OCI-LY7 (cell line): ENCODE measurements around the gene ARHGEF19. TPM values are rescaled to one million over a fixed set of nuclear protein-coding genes. Genes with fewer than 3 reads are reported as not detected.

Source experiments
- BruUV-seq: library from RNA; stranded (reverse); fragments of 400-500 nt; replicated peaks from 2 replicates; lab custom pipeline; 2021; lab: Mats Ljungman, UMichigan
- CTCF ChIA-PET: fragments of 300-600 bp; sonication (Branson Sonifier 250); formaldehyde crosslinking; loops from one replicate; lab custom pipeline; 2022; ENCODE audit warnings: antibody characterized with exemption; ENCODE audit not compliant: unreplicated experiment; lab: Charles Lee
- POLR2A ChIA-PET: fragments of 300-600 bp; sonication (Branson Sonifier 250); formaldehyde crosslinking; loops from one replicate; lab custom pipeline; 2022; ENCODE audit warnings: antibody characterized with exemption; lab: Charles Lee
- DNase-seq: peaks from one replicate; pipeline ENCODE4 v3.0.0-alpha.2; 2015; ENCODE audit warnings: low spot score
- H2AFZ ChIP-seq: fragments of 200-600 bp; sonication (generic), shearing (Covaris generic); 2 replicates; pipeline ENCODE4 v1.6.1; 2014; ENCODE audit warnings: mild to moderate bottlenecking, antibody characterized with exemption, low read length, moderate library complexity
- H3K27ac ChIP-seq: fragments of 200-600 bp; sonication (generic); 2 replicates; pipeline ENCODE4 v1.5.1; 2014; ENCODE audit warnings: mixed run types, low read depth, mild to moderate bottlenecking, moderate library complexity, low read length, inconsistent platforms; ENCODE audit not compliant: poor library complexity, severe bottlenecking
- H3K36me3 ChIP-seq: fragments of 200-600 bp; sonication (generic); 2 replicates; pipeline ENCODE4 v1.6.1; 2014; ENCODE audit warnings: mild to moderate bottlenecking, antibody characterized with exemption, low read length, moderate library complexity, mixed read lengths; ENCODE audit not compliant: insufficient read depth
- H3K4me1 ChIP-seq: fragments of 200-600 bp; sonication (generic); 2 replicates; pipeline ENCODE4 v1.5.1; 2014; ENCODE audit warnings: mild to moderate bottlenecking, low read length; ENCODE audit not compliant: insufficient read depth, poor library complexity, severe bottlenecking
- H3K4me2 ChIP-seq: fragments of 200-600 bp; sonication (generic); 2 replicates; pipeline ENCODE4 v1.6.1; 2014; ENCODE audit warnings: mild to moderate bottlenecking, low read length
- H3K4me3 ChIP-seq: fragments of 200-600 bp; sonication (generic); 2 replicates; pipeline ENCODE4 v1.5.1; 2014; ENCODE audit warnings: mild to moderate bottlenecking, low read depth, low read length; ENCODE audit not compliant: poor library complexity, severe bottlenecking
- H3K79me2 ChIP-seq: fragments of 200-600 bp; sonication (generic); 2 replicates; pipeline ENCODE4 v1.6.1; 2016; ENCODE audit warnings: low read depth, mild to moderate bottlenecking, low read length, moderate library complexity, mixed read lengths; ENCODE audit not compliant: insufficient read depth
- H3K9me2 ChIP-seq: fragments of 200-600 bp; sonication (generic); 2 replicates; pipeline ENCODE4 v1.6.1; 2016; ENCODE audit warnings: mild to moderate bottlenecking, low read length, mixed read lengths; ENCODE audit not compliant: insufficient read depth
- H3K9me3 ChIP-seq: fragments of 200-600 bp; sonication (generic); 2 replicates; pipeline ENCODE4 v1.6.1; 2014; ENCODE audit warnings: mild to moderate bottlenecking, mixed run types, low read length, mixed read lengths
- H4K20me1 ChIP-seq: fragments of 200-600 bp; sonication (generic); 2 replicates; pipeline ENCODE4 v1.6.1; 2014; ENCODE audit warnings: mild to moderate bottlenecking, antibody characterized with exemption, low read length, moderate library complexity, mixed read lengths; ENCODE audit not compliant: insufficient read depth
- EZH2phosphoT487 ChIP-seq: fragments of 200-600 bp; sonication (generic); IDR thresholded peaks from 2 replicates; pipeline ENCODE4 v1.6.1; 2018; ENCODE audit warnings: low read depth, borderline replicate concordance, mild to moderate bottlenecking, mixed run types, antibody characterized with exemption, low read length, moderate library complexity, mixed read lengths
- intact Hi-C: fragments of 100-400 bp; cut with micrococcal nuclease; formaldehyde crosslinking; loops from one replicate; pipeline ENCODE4 v1.10.0; 2022; ENCODE audit not compliant: unreplicated experiment
- total RNA-seq, 2 experiments: library from RNA; depleted of rRNA in 1 of 2; stranded (reverse); fragments of >200 nt in 1 of 2; shearing (Covaris generic) in 1 of 2; gene quantifications; 2 replicates each; pipeline ENCODE4 v1.2.3, GENCODE V29; 2014 to 2022
- TF ChIP-seq, protein P1 (sequence below): fragments of 200-600 bp; sonication (generic); conservative IDR thresholded peaks from 2 replicates; pipeline ENCODE4 v1.5.1; 2014; ENCODE audit warnings: mild to moderate bottlenecking, antibody characterized with exemption, low read length, moderate library complexity, mixed read lengths

Gene ARHGEF19
- total RNA-seq, 2 experiments from 2014 or later: 2.7 to 6.2 TPM

DNA sequence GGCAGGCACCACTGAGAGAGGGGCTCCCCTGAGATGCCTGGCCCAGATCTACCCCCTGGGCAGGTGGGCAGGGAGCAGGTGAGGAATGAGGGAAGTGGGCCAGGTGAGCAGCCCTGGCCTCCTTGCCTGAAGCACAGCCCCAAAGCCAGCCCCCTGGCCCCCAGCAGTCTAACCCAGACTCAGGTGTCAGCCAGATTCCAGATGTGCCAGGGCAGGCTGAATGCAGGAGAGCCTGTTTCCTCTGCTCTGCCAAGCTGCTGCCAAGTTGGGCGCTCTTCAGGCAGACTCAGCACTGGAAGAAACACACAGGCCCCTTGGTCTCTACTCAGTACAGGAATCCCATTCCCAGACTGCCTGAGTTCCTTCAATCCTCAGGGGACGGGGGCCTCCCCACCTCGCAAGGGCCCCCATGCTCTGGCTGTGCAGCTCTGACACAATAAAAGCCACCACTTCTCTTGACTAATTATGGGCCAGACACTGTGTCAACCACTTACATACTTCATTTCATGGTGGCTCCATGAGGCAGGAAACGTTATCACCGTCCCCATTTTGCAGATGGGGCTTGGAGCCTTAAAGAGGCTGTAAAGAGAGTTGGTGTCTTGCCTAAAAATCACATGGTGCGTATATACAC lies 20.4 kb downstream of the ARHGEF19 start:
- H3K27ac ChIP-seq: no peak overlapping the region
- no peak overlapping the region for H3K4me3 ChIP-seq
- TF ChIP-seq EZH2phosphoT487: no peak
- TF ChIP-seq, protein P1, sequence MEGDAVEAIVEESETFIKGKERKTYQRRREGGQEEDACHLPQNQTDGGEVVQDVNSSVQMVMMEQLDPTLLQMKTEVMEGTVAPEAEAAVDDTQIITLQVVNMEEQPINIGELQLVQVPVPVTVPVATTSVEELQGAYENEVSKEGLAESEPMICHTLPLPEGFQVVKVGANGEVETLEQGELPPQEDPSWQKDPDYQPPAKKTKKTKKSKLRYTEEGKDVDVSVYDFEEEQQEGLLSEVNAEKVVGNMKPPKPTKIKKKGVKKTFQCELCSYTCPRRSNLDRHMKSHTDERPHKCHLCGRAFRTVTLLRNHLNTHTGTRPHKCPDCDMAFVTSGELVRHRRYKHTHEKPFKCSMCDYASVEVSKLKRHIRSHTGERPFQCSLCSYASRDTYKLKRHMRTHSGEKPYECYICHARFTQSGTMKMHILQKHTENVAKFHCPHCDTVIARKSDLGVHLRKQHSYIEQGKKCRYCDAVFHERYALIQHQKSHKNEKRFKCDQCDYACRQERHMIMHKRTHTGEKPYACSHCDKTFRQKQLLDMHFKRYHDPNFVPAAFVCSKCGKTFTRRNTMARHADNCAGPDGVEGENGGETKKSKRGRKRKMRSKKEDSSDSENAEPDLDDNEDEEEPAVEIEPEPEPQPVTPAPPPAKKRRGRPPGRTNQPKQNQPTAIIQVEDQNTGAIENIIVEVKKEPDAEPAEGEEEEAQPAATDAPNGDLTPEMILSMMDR: no peak
- DNase-seq: no peak
- no peaks in the 10 kb centered on the region for H3K4me1 ChIP-seq
- H3K4me2 ChIP-seq: no peak overlapping the region
- POLR2A ChIA-PET: no interaction called here
- no peaks in the 10 kb centered on the region for H3K9me3 ChIP-seq
- no peak overlapping the region for H2AFZ ChIP-seq
- no peaks in the 10 kb centered on the region for H3K36me3 ChIP-seq
- CTCF ChIA-PET: no interaction called here
- intact Hi-C loops: no loop called here
- H3K9me2 ChIP-seq: no peaks in the 10 kb centered on the region
- no peaks in the 10 kb centered on the region for H3K79me2 ChIP-seq
- BruUV-seq: no TSS peak
- H4K20me1 ChIP-seq: no peaks in the 10 kb centered on the region

DNA sequence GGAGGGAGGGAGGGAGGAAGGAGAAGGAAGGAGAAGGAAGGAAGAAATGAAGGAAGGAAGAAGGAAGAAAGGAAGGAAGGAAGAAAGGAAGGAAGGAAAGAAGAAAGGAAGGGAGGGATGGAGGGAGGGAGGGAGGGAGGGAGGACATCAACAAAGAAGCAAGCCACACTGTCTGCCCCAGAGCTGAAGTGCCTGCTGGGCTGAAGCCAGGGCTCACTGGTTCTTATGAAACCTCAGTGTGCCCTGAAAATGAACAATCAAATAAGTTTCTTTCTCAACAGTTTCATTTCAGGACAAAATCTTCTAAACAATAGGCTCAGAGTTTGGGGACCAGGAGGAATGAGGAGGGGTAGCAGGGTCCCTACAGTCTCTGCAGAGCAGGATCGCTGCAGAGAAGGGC lies 21.1 kb downstream of the ARHGEF19 start:
- H3K4me2 ChIP-seq: no peak overlapping the region
- DNase-seq: no peak
- no peak overlapping the region for H3K27ac ChIP-seq
- H4K20me1 ChIP-seq: no peaks in the 10 kb centered on the region
- H2AFZ ChIP-seq: no peak overlapping the region
- H3K79me2 ChIP-seq: no peaks in the 10 kb centered on the region
- no peaks in the 10 kb centered on the region for H3K9me2 ChIP-seq
- CTCF ChIA-PET: no interaction called here
- TF ChIP-seq EZH2phosphoT487: no peak
- TF ChIP-seq, protein P1: no peak
- H3K4me3 ChIP-seq: no peak overlapping the region
- POLR2A ChIA-PET: no interaction called here
- H3K36me3 ChIP-seq: no peaks in the 10 kb centered on the region
- BruUV-seq: no TSS peak
- intact Hi-C loops: no loop called here
- no peaks in the 10 kb centered on the region for H3K4me1 ChIP-seq
- no peaks in the 10 kb centered on the region for H3K9me3 ChIP-seq

- Histone ChIP-seq H3K36me3 (no peaks in the 10 kb centered on the region), H4K20me1 (no peaks in the 10 kb centered on the region), H3K27ac (no peak overlapping the region), H3K9me2 (no peaks in the 10 kb centered on the region), H2AFZ (no peak overlapping the region), H3K4me1 (no peaks in the 10 kb centered on the region), H3K9me3 (no peaks in the 10 kb centered on the region), H3K79me2 (no peaks in the 10 kb centered on the region), H3K4me2 (no peak overlapping the region), H3K4me3 (no peak overlapping the region)
- no peak for DNase-seq
- TF ChIP-seq EZH2phosphoT487: no peak
- TF ChIP-seq, protein P1: no peak
- intact Hi-C loops: loop anchor here (5.0 to 10.0 kb wide), 2 partner anchors 172 to 185 kb away; partner anchors contain the start of gene SRARP
- ChIA-PET CTCF (interaction anchor here (1.3 kb wide), 1 partner anchor 107 kb away, joined by 3 read pairs; no protein-coding TSS in a partner anchor), POLR2A (no interaction called here)
- BruUV-seq: no TSS peak
Measured at GRCh38 chr1:16189921-16190621, 22.4 kb downstream of the ARHGEF19 start.
